ENCODE data around the gene CELSR1.

- TF ChIP-seq EZH2 (IDR thresholded peaks at IDR 0.05; ENCODE audit: insufficient read depth, low read length) (no peak), CTCF (IDR thresholded peaks at IDR 0.05; ENCODE audit: insufficient read depth, low read depth, low read length) (no peak)
Measured at GRCh38 chr22:46399251-46400024, 138.0 kb downstream of the CELSR1 start.
